Activated CD4-positive, CD25-positive, alpha-beta regulatory T cell treated with anti-CD3 and anti-CD28 coated beads, Interleukin-2, amount 50 U/mL, for 16 hours (primary cell): Measurements from ENCODE around the gene YIF1A.

Experiments used
- DNase-seq: peaks from one replicate; pipeline ENCODE4 v3.0.0-alpha.2; 2020; ENCODE audit warnings: low read depth, low spot score

The YIF1A gene

DNA sequence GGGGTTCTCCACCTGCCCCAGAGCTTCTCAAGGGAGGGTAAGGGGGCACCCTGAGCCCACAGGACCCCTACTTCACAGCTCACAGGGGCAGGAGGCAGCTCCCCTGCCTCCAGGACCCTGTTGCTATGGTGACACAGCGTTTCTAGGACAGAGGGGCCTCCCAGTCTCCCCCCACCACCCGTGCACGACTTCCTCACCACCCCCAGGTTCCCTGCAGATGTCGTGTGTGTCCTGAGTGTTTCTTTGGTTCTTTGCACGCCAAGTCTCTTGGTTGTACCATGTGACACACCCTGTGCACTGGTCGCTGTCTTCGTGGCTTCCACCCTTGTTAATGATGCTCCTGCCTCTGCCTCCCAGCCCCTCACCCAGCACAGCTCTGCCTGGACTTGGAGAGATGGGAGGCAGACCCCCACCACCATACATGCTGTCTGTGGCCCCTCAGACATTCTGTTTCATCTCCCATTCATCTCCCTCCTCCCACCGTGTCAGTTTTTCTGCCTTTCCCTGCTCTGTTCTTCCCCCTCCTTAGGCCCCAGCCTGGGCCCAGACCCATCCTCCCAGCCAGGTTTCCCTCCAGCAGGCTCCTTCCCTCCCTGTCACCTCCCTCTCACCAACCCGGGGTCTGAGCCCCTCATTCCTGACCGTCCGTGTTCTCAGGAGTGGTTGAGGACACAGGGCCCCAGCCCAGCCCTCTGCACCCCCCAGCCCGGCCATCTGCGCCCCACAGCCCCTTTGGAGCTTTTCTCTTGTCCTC, 45.0 kb downstream of the YIF1A start:
- no peak for DNase-seq

DNA sequence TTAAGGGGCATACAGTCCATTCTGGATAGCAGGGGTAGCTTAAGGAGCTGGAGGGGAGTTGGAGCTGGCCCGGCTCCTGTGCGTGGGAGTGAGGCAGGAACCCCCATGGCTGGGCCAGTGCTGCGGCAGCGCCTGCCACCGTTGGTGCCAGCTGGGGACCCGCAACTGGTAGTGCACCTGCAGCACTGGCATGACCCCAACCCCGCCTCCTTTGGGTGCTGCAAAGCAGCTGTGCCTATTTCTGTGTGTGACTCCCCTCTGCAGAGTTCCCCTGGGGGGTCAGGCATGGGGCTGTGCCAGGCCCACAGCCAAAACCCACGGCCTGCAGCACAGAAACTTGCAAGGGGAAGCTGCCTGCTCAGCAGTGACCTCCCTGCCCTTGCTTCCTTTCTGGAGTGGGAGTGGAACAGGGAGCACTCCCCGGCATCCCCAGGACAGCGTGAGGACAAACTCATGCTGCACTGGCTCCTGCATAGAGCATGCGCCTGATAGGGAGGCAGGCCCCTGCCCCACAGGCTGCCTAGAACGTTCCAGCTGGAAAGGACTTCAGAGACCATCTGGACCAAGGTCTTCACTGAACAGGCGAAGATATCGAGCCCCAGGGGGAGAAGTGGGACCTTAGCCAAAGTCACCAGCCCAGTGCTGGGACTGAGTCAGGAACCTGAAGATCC, 46.7 kb downstream of the YIF1A start:
- DNase-seq: no peak

GRCh38 chr11:66240781-66241136, 48.2 kb downstream of the YIF1A start:
- no peak for DNase-seq

- DNase-seq: no peak
These were observed 48.8 kb downstream of the YIF1A start for GRCh38 chr11:66239998-66240780.

DNA sequence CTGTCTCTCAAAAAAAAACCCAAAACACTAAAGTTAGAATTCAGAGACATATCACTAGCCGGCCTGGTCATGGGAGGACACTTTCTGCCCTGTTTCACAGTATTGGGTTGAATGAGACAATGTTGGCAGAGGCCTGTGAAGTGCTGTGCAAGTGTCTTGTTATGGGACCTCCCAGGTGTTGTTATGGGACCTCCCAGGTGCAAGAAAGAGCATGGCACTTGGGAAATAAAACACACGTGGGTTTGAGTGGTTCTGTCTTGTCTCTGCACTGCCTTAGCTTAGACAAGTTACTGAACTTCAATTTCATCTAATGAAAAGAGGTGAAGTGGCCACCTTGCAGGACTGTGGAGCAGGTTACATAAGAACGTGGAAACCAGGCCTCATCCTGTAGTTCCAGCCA, 49.4 kb downstream of the YIF1A start:
- no peak for DNase-seq

DNA sequence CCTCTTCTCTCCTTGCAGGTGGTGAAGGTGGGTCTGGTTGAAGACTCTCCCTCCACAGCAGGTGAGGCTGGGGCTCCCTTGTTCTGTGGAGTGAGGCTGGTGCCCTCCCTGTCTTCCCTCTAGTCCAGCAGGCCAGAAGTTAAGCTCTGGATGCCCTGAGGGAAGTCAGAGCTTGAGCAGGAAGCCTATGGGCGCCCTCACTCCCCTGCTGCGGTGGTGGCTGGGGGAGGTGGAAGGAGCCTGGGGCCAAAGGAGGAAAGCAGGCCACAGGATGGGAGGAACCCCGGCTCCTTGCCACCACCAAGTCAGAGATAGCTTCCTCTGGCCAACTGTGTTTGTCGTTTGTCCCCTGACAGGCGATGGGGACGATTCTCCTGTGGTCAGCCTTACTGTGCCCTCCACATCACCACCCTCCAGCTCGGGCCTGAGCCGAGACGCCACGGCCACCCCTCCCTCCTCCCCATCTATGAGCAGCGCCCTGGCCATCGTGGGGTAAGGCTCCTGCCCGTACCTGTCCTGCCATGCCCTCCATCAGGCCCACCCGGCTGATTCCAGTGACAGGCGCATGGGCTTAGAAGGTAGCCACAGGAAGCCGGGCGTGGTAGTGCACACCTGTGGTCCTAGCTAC, 50.0 kb downstream of the YIF1A start:
- no peak for DNase-seq

GRCh38 chr11:66237867-66238266, 51.1 kb downstream of the YIF1A start:
- DNase-seq: no peak

DNA sequence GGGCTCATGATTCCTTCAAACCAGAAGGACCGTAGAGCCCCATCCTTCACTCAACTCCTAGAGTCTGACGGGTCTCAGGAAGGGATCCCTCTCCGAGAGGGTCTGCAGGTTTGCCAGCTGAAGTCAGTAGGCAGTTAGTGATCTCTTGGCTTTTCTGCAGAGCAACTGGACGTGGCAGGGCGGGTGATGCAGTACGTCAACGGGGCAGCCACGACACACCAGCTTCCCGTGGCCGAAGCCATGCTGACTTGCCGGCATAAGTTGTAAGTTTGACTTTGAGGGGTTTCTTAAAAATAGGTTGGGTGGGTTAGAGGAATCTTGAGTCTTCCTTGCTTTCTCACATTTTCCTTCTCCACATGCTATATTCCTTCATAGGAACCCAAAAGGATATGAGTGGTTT, 53.8 kb downstream of the YIF1A start:
- no peak for DNase-seq
